ENCODE data around the gene PNMA6E.
"Not testable (repeated sequence)": the region's sequence is repeated elsewhere in the genome, so short reads cannot be mapped to it uniquely, and the experiment has no call there.

DNA sequence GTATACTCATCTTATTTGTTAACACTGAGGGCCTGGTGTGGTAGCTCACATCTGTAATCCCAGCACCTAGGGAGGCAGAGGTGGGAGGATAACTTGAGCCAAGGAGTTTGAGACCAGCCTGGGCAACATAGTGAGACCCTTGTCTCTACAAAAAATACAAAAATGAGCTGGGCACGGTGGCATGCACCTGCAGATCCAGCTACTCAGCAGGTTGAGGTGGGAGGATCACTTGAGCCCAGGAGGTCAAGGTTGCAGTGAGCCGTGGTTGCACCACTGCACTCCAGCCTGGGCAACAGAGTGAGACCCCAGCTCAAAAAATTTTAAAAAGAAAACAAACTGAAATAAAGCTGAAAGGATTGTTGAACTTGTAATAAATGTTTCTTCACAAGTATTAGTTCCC, 16.2 kb downstream of the PNMA6E start:
- TF ChIP-seq POLR2A (IDR thresholded peaks at IDR 0.05; ENCODE audit: extremely low read depth, insufficient read length); MYC (IDR thresholded peaks at IDR 0.05; ENCODE audit: low read depth, low read length): not testable (repeated sequence)
- TF ChIP-seq, protein P1, sequence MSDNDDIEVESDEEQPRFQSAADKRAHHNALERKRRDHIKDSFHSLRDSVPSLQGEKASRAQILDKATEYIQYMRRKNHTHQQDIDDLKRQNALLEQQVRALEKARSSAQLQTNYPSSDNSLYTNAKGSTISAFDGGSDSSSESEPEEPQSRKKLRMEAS (IDR thresholded peaks at IDR 0.05; ENCODE audit: low read depth, low read length) = not testable (repeated sequence)
- TF ChIP-seq, protein P2, sequence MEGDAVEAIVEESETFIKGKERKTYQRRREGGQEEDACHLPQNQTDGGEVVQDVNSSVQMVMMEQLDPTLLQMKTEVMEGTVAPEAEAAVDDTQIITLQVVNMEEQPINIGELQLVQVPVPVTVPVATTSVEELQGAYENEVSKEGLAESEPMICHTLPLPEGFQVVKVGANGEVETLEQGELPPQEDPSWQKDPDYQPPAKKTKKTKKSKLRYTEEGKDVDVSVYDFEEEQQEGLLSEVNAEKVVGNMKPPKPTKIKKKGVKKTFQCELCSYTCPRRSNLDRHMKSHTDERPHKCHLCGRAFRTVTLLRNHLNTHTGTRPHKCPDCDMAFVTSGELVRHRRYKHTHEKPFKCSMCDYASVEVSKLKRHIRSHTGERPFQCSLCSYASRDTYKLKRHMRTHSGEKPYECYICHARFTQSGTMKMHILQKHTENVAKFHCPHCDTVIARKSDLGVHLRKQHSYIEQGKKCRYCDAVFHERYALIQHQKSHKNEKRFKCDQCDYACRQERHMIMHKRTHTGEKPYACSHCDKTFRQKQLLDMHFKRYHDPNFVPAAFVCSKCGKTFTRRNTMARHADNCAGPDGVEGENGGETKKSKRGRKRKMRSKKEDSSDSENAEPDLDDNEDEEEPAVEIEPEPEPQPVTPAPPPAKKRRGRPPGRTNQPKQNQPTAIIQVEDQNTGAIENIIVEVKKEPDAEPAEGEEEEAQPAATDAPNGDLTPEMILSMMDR (IDR thresholded peaks at IDR 0.05; ENCODE audit: low read depth, low read length) = not testable (repeated sequence)
